GOT3 (cell line): ENCODE results near the gene OR4D1.
A peak's percentile ranks its signal among the peaks of the same experiment; 100 is the strongest.

ENCODE experiments used
- DNase-seq: peaks from one replicate; lab custom pipeline; 2025; ENCODE audit warnings: mixed read lengths; lab: John Stamatoyannopoulos, UW

Gene OR4D1

GRCh38 chr17:58153671-58154070 lies 5.5 kb downstream of the OR4D1 start:
- no peak for DNase-seq

GRCh38 chr17:58156839-58157803 lies 8.9 kb downstream of the OR4D1 start:
- DNase-seq = no peak

- DNase-seq = no peak
These were observed 10.0 kb downstream of the OR4D1 start for GRCh38 chr17:58158181-58158580.

- no peak for DNase-seq
These were observed 13.4 kb downstream of the OR4D1 start for GRCh38 chr17:58161566-58161965.

- no peak for DNase-seq
These were observed 17.8 kb downstream of the OR4D1 start for GRCh38 chr17:58165981-58166380.

- no peak for DNase-seq
These were observed 18.5 kb downstream of the OR4D1 start, which contains the start of gene OR4D2 for GRCh38 chr17:58166682-58167081. TSS of gene OR4D2 (plus strand) at chr17:58166982. CDS start at chr17:58169656, 2,674 bp downstream.

- DNase-seq = no peak
These were observed 22.4 kb downstream of the OR4D1 start for GRCh38 chr17:58170622-58171021.

GRCh38 chr17:58172369-58173071 lies 24.3 kb downstream of the OR4D1 start:
- DNase-seq = no peak

GRCh38 chr17:58174871-58175270 lies 26.7 kb downstream of the OR4D1 start:
- DNase-seq = no peak

GRCh38 chr17:58176200-58176599 lies 28.0 kb downstream of the OR4D1 start:
- no peak for DNase-seq

- DNase-seq = no peak
These were observed 33.6 kb downstream of the OR4D1 start for GRCh38 chr17:58181796-58182195.

- no peak for DNase-seq
These were observed 35.3 kb downstream of the OR4D1 start for GRCh38 chr17:58183514-58183913.

- no peak for DNase-seq
These were observed 36.3 kb downstream of the OR4D1 start for GRCh38 chr17:58184308-58184985.

GRCh38 chr17:58184986-58185761 lies 37.0 kb downstream of the OR4D1 start:
- DNase-seq = no peak

- no peak for DNase-seq
These were observed 38.4 kb downstream of the OR4D1 start for GRCh38 chr17:58186591-58186990.

- no peak for DNase-seq
These were observed 38.9 kb downstream of the OR4D1 start for GRCh38 chr17:58187063-58187462.

GRCh38 chr17:58187675-58188074 lies 39.5 kb downstream of the OR4D1 start:
- DNase-seq = no peak

- DNase-seq = peak; percentile 39
These were observed 41.4 kb downstream of the OR4D1 start for GRCh38 chr17:58189436-58190146.

- DNase-seq = no peak
These were observed 43.2 kb downstream of the OR4D1 start for GRCh38 chr17:58191241-58191896.

GRCh38 chr17:58192612-58193011 lies 44.4 kb downstream of the OR4D1 start, which contains the start of gene EPX:
TSS of gene EPX (plus strand) at chr17:58192726. CDS start at chr17:58192847, 121 bp downstream.
- DNase-seq = no peak
